HepG2 (cell line): ENCODE measurements around the gene PLA2G4B.

Source experiments
- BHLHE40 ChIP-seq: IDR thresholded peaks from 2 replicates; pipeline ENCODE4 v1.6.1; 2011; ENCODE audit warnings: low read length, improper control_type of control experiment
- CREM ChIP-seq, 2 experiments: sonication (generic) in 1 of 2; formaldehyde crosslinking in 1 of 2; IDR thresholded peaks; 2 replicates each; pipeline versions ENCODE4 v1.4.0 to v1.6.1; 2016 to 2020; ENCODE audit warnings: antibody characterized with exemption in 1 of 2, mild to moderate bottlenecking in 1 of 2, missing genetic modification reagents in 1 of 2
- HCFC1 ChIP-seq: fragments of 150-350 bp; IDR thresholded peaks from 2 replicates; pipeline ENCODE4 v1.6.1; 2014; ENCODE audit warnings: low read depth, low read length
- MYC ChIP-seq: sonication (generic); formaldehyde crosslinking; IDR thresholded peaks from 2 replicates; pipeline ENCODE4 v1.9.0; 2021; ENCODE audit warnings: missing genetic modification reagents, borderline replicate concordance
- NR3C1 ChIP-seq: sonication (generic); formaldehyde crosslinking; IDR thresholded peaks from 2 replicates; pipeline ENCODE4 v1.4.0; 2020; ENCODE audit warnings: missing genetic modification reagents
- RBM22 ChIP-seq: fragments of 200-400 bp; formaldehyde crosslinking; optimal IDR thresholded peaks from 2 replicates; pipeline ENCODE3; 2017; ENCODE audit warnings: mild to moderate bottlenecking, low read length, moderate library complexity
- SSRP1 ChIP-seq: IDR thresholded peaks from 2 replicates; pipeline ENCODE4 v1.6.1; 2016; ENCODE audit warnings: control low read depth
- TF ChIP-seq, protein P1 (sequence below): sonication (generic); formaldehyde crosslinking; conservative IDR thresholded peaks from 2 replicates; pipeline ENCODE4 v1.4.0; 2020; ENCODE audit warnings: mild to moderate bottlenecking, missing genetic modification reagents, moderate library complexity
- TF ChIP-seq, protein P2 (sequence below): sonication (generic); formaldehyde crosslinking; IDR thresholded peaks from 2 replicates; pipeline ENCODE4; 2020; ENCODE audit warnings: missing genetic modification reagents, mild to moderate bottlenecking, borderline replicate concordance

DNA sequence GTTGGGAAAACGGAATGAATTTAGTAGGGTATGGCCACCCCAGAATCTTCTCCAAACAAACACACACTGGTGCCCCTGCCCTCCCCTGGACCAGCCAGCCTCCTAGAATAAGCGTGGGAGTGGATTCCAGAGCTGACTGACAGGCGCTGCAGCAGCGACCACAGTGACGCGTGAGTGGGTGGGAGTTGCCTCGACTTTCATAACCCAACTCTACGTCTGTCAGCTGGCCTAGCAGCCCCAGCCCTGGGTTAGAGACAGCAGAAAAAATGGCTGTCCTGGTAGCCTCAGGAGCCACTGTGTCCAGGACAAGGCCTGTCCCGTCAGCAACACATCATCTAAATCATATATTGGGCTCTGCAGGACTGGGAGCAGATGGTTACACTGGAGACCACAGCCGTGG, 10.0 kb downstream of the PLA2G4B start:
- TF ChIP-seq, protein P1, sequence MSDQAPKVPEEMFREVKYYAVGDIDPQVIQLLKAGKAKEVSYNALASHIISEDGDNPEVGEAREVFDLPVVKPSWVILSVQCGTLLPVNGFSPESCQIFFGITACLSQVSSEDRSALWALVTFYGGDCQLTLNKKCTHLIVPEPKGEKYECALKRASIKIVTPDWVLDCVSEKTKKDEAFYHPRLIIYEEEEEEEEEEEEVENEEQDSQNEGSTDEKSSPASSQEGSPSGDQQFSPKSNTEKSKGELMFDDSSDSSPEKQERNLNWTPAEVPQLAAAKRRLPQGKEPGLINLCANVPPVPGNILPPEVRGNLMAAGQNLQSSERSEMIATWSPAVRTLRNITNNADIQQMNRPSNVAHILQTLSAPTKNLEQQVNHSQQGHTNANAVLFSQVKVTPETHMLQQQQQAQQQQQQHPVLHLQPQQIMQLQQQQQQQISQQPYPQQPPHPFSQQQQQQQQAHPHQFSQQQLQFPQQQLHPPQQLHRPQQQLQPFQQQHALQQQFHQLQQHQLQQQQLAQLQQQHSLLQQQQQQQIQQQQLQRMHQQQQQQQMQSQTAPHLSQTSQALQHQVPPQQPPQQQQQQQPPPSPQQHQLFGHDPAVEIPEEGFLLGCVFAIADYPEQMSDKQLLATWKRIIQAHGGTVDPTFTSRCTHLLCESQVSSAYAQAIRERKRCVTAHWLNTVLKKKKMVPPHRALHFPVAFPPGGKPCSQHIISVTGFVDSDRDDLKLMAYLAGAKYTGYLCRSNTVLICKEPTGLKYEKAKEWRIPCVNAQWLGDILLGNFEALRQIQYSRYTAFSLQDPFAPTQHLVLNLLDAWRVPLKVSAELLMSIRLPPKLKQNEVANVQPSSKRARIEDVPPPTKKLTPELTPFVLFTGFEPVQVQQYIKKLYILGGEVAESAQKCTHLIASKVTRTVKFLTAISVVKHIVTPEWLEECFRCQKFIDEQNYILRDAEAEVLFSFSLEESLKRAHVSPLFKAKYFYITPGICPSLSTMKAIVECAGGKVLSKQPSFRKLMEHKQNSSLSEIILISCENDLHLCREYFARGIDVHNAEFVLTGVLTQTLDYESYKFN (CRISPR knock-in tag) = no peak
- TF ChIP-seq MYC (CRISPR knock-in tag) = no peak
- no peak for TF ChIP-seq RBM22
- TF ChIP-seq HCFC1 = no peak
- no peak for TF ChIP-seq BHLHE40
- no peak for TF ChIP-seq CREM (IDR thresholded peaks at IDR 0.05)
- TF ChIP-seq CREM (CRISPR knock-in tag; IDR thresholded peaks at IDR 0.05) = no peak
- TF ChIP-seq, protein P2, sequence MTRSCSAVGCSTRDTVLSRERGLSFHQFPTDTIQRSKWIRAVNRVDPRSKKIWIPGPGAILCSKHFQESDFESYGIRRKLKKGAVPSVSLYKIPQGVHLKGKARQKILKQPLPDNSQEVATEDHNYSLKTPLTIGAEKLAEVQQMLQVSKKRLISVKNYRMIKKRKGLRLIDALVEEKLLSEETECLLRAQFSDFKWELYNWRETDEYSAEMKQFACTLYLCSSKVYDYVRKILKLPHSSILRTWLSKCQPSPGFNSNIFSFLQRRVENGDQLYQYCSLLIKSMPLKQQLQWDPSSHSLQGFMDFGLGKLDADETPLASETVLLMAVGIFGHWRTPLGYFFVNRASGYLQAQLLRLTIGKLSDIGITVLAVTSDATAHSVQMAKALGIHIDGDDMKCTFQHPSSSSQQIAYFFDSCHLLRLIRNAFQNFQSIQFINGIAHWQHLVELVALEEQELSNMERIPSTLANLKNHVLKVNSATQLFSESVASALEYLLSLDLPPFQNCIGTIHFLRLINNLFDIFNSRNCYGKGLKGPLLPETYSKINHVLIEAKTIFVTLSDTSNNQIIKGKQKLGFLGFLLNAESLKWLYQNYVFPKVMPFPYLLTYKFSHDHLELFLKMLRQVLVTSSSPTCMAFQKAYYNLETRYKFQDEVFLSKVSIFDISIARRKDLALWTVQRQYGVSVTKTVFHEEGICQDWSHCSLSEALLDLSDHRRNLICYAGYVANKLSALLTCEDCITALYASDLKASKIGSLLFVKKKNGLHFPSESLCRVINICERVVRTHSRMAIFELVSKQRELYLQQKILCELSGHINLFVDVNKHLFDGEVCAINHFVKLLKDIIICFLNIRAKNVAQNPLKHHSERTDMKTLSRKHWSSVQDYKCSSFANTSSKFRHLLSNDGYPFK (CRISPR knock-in tag) = no peak
- TF ChIP-seq NR3C1 (CRISPR knock-in tag) = no peak
- TF ChIP-seq SSRP1 (CRISPR knock-in tag) = no peak
